D341Med (cell line): ENCODE measurements around the gene IQSEC1.

Experiments used
- DNase-seq: peaks from one replicate; pipeline ENCODE4 v3.0.0; 2012; ENCODE audit warnings: low spot score

IQSEC1 gene

GRCh38 chr3:13028010-13028821 is 45.0 kb downstream of the IQSEC1 start:
- no peak for DNase-seq

DNA sequence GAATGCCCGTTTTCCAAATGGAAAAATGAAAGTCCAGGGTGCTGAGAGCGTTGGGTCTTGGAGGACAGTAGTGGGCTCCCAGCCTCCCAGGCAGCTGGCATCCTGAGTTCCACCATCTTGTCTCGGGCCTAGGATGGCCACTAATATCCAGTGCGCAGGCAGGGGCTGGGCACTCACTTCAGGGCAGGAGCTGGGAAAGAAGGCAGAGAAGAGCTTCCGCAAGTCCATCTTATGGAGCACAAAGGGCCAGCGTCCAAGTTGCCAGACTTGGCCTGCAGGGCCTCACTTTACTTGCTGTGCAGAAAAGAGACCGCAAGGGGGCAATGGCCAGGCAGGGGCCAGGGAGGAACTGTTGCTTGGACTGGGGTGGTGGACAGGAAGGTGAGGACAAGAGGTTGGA is 46.1 kb downstream of the IQSEC1 start:
- no peak for DNase-seq

DNA sequence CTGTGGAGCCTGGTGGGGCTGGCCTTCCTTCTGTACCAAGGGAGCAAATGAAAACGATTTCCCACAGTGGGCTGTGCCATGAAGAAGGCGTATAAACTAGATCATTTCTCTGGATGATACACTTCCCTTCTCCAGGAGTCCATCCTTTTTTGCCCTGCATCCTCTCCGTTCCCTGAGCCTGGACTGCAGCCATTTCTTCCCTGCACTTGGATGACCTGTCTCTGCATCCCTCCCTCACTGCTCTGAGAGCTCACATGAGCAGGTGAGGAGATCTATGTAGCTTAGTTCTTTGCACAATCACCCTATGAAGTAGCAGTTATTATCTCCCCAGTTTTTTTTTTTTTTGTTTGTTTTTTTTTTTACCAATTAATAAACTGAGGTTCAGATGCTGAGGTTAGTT is 46.7 kb downstream of the IQSEC1 start:
- DNase-seq, result no peak

DNA sequence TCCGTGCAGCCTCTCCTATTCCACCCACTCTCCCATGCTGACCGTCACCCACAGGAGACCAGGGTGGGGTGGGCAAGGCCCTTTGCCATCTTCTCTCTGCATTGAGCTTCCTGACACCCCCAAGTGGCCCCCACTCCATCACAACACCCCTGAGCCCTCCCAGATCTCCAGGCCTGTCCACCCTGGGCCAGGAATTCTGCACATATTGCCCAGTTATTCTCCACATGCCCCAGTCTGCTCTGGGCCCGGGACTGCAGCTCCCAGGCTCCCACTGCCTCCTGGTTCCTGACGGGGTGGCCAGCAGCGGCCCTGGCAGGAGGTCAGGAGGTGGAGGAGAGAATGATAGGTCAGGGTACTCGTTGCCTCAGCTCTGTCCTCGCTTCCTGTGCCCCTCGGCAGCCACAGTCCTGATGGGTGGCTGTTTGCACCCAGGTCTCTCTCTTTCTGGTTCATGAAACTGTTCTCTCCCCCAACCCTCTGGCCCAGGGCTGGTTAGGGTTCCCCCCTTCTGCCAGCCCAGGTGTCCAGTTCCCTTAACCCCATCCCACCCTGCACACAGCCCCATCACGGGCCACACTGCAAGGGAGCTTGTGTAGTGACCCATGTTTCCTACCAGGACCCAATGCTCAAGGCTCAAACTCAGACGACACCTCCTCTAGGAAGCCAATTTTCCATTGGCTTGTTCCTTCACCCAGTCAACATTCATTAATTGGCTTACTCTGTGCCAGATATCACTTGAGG is 47.3 kb downstream of the IQSEC1 start:
- DNase-seq, result no peak

GRCh38 chr3:13025090-13025489 is 48.1 kb downstream of the IQSEC1 start:
- DNase-seq, result no peak

DNA sequence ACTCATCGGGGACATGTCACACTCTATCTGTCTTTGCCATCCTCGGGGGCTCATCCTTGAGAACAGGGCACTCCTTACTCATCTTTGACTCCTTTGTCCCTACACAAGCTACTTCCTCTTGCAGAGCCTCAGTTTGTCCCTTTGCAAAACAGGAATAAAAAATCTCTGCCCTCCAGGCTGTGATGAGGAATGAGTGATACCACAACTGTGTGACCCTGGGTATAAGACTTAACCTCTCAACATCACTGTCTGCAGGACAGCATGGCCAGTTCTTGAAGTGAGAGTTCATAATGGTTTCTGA is 48.5 kb downstream of the IQSEC1 start:
- no peak for DNase-seq

DNA sequence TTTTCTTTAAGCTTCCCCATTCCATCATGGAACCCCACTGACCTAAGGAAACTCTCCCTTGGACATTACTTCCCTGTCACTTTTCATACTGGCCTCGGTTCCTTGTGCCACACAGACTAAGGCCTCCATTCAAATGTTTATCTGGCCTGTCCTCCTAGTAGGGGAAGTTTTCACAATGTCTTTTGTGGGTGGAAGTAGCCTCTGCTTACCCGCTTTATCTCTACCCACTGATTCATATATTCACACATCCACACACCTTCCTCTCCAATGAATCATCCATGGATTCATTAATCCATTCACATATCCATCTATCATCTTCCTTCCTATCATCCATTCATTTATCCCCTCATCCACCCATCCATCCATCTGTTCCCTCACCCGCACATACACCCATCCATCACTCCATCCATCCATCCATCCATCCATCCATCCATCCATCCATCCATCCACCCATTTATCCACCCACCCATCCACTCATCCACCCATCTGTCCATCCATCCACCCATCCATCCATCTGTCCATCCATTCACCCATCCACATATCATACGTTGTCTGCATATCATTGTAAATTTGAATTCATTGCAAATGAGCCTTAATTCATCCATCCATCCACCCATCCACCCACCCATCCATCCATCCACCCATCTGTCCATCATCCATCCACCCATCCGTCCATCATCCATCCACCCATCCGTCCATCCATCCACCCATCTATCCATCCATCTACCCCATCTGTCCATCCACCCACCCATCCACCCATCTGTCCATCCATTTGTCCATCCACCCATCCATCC is 49.1 kb downstream of the IQSEC1 start:
- no peak for DNase-seq

DNA sequence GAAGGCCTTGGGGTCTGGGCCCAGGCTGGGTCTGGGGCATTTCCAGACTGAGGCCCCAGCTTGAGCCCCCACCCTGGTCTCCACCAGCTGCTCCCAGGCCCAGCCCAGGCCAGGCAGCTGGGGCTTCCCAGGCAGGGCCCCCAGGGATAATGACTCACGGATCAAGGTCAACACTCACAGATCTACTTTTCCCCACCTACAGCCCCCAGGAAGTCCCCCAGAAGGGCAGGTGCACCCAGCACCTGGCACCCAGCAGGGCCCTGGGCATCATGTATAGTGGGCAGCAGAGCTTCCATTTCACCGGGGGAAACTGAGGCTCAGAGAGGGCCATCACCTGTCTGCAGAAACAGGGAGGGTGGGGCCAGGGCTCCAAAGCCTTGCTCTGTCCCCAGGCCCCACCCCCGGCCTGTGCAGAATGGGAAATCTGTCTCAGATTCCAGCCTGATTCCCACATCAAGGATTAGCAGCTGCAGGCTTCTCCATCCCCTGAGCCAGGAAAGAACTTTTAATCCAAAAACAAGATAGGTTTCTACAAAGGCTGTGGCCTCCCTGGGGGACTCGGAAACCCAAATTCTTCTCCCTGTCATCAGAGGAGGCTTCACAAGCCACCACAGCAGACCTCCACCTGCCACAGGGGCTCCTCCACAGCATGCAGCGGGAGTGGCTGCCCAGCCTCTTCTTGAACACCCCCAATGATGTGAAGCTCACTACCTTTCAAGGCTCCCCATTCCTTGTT is 49.8 kb downstream of the IQSEC1 start:
- DNase-seq, result peak; percentile 63

- peak; percentile 80 for DNase-seq
Measured at GRCh38 chr3:13022348-13023234, 50.6 kb downstream of the IQSEC1 start.

- peak; percentile 67 for DNase-seq
Measured at GRCh38 chr3:13021141-13022114, 51.8 kb downstream of the IQSEC1 start.

- no peak for DNase-seq
Measured at GRCh38 chr3:13020159-13020750, 53.0 kb downstream of the IQSEC1 start.

GRCh38 chr3:13019243-13020095 is 53.8 kb downstream of the IQSEC1 start:
- no peak for DNase-seq

- DNase-seq, result no peak
Measured at GRCh38 chr3:13018561-13019242, 54.5 kb downstream of the IQSEC1 start.

GRCh38 chr3:13018043-13018451 is 55.2 kb downstream of the IQSEC1 start:
- no peak for DNase-seq

GRCh38 chr3:13017361-13018042 is 55.7 kb downstream of the IQSEC1 start:
- DNase-seq, result no peak

DNA sequence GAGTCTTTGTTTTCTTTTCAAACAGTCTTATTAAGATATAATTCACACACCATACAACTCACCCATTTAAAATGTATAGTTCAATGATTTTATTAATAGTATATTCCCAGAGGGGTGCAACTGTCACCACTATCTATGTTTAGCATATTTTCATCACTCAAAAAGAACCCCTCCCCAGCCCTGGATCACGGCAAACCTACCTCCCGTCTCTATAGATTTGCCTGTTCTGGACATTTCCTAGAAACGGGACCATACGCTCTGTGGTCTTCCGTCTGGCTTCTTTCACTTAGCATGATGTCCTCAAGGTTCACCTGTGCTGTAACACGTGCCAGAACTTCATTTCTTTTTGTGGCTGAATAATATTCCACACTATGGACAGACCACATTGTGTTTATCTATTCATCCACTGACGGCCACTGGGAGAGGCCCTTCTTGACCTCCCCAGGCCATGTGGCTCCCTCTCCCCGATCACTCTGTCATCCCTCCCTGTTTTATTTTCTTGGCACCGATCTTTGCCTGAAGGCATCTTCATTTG is 56.4 kb downstream of the IQSEC1 start:
- no peak for DNase-seq

GRCh38 chr3:13016083-13016720 is 57.0 kb downstream of the IQSEC1 start:
- DNase-seq, result no peak
